CD14-positive monocyte (primary cell): Measurements from ENCODE around the gene RRP8. TPM values are rescaled to one million over a fixed set of nuclear protein-coding genes. Genes with fewer than 3 reads are reported as not detected.

Experiments used
- DNase-seq, 3 donors: peaks; one replicate each; pipeline ENCODE4 v3.0.0-alpha.2; 2011 to 2022
- H2AFZ ChIP-seq: 2 replicates; pipeline ENCODE4 v1.6.0; 2012; ENCODE audit warnings: mild to moderate bottlenecking, low read depth, low read length, inconsistent platforms; ENCODE audit not compliant: insufficient read depth, poor library complexity, severe bottlenecking
- H3K27ac ChIP-seq, 2 donors: 1 replicate in 1 of 2; 2 replicates in 1 of 2; pipeline ENCODE4 v1.5.1; 2012 to 2013; ENCODE audit warnings: low read length in 2 of 2, control low read depth in 1 of 2, inconsistent platforms in 1 of 2, low read depth in 1 of 2, mild to moderate bottlenecking in 1 of 2
- H3K27me3 ChIP-seq, 2 donors: one replicate each; pipeline versions ENCODE4 v1.6.0 to v1.6.1; 2011 to 2013; ENCODE audit warnings: low read length in 2 of 2; ENCODE audit not compliant: control insufficient read depth in 2 of 2, insufficient read depth in 2 of 2
- H3K36me3 ChIP-seq, 2 donors: replicated peaks in 1 of 2; 1 replicate in 1 of 2; 2 replicates in 1 of 2; pipeline versions ENCODE4 v1.5.1 to v1.6.1; 2012 to 2013; ENCODE audit warnings: low read length in 2 of 2, control low read depth in 1 of 2, inconsistent platforms in 1 of 2, mild to moderate bottlenecking in 1 of 2; ENCODE audit not compliant: insufficient read depth in 2 of 2, control insufficient read depth in 1 of 2
- H3K4me1 ChIP-seq, 2 donors: 1 replicate in 1 of 2; 2 replicates in 1 of 2; pipeline versions ENCODE4 v1.5.1 to v1.6.1; 2012 to 2013; ENCODE audit warnings: low read length in 2 of 2, control low read depth in 1 of 2, inconsistent platforms in 1 of 2, mild to moderate bottlenecking in 1 of 2, moderate library complexity in 1 of 2; ENCODE audit not compliant: insufficient read depth in 2 of 2, control insufficient read depth in 1 of 2
- H3K4me2 ChIP-seq: replicated peaks from 2 replicates; pipeline ENCODE3; 2012; ENCODE audit warnings: low read length, moderate library complexity, mild to moderate bottlenecking; ENCODE audit not compliant: poor library complexity, severe bottlenecking; ENCODE audit errors: extremely low read depth
- H3K4me3 ChIP-seq, 3 experiments: fragments of 200-600 bp in 1 of 3; sonication (generic) in 1 of 3; replicated peaks in 1 of 3; 1 replicate in 2 of 3; 2 replicates in 1 of 3; pipeline ENCODE4 v1.5.1; 2011 to 2013; ENCODE audit warnings: low read length in 3 of 3, mild to moderate bottlenecking in 3 of 3, control low read depth in 2 of 3, low read depth in 2 of 3, inconsistent platforms in 1 of 3, moderate library complexity in 1 of 3
- H3K79me2 ChIP-seq: 2 replicates; pipeline ENCODE4 v1.6.0; 2012; ENCODE audit warnings: mild to moderate bottlenecking, control low read depth, inconsistent platforms, low read length, moderate library complexity; ENCODE audit not compliant: insufficient read depth
- H3K9ac ChIP-seq: 2 replicates; pipeline ENCODE4 v1.6.0; 2017; ENCODE audit warnings: low read length, mild to moderate bottlenecking; ENCODE audit not compliant: insufficient read depth, poor library complexity, severe bottlenecking
- H3K9me3 ChIP-seq, 2 donors: replicated peaks in 1 of 2; 1 replicate in 1 of 2; 2 replicates in 1 of 2; pipeline versions ENCODE4 v1.5.1 to v1.6.1; 2012 to 2013; ENCODE audit warnings: low read length in 2 of 2, control low read depth in 1 of 2; ENCODE audit not compliant: control insufficient read depth in 1 of 2, insufficient read depth in 1 of 2
- H4K20me1 ChIP-seq: 2 replicates; pipeline ENCODE4 v1.6.0; 2012; ENCODE audit warnings: mild to moderate bottlenecking, low read length, control low read depth, moderate library complexity; ENCODE audit not compliant: insufficient read depth
- H3K27ac Mint-ChIP-seq, 7 donors: one replicate each; pipeline ENCODE4 v1.8.0; 2020; ENCODE audit warnings: mild to moderate bottlenecking in 7 of 7, mixed read lengths in 7 of 7, moderate library complexity in 6 of 7, inconsistent platforms in 2 of 7
- H3K27me3 Mint-ChIP-seq, 3 donors: one replicate each; pipeline ENCODE4 v1.8.0; 2021 to 2022; ENCODE audit warnings: low read depth in 3 of 3, mild to moderate bottlenecking in 3 of 3, mixed read lengths in 3 of 3, moderate library complexity in 3 of 3, inconsistent platforms in 1 of 3
- H3K36me3 Mint-ChIP-seq, 2 donors: one replicate each; pipeline ENCODE4 v1.8.0; 2020; ENCODE audit warnings: mixed read lengths in 2 of 2, inconsistent platforms in 1 of 2, mild to moderate bottlenecking in 1 of 2
- H3K4me1 Mint-ChIP-seq: one replicate; pipeline ENCODE4 v1.8.0; 2020; ENCODE audit warnings: mild to moderate bottlenecking, mixed read lengths
- H3K4me3 Mint-ChIP-seq, 2 donors: one replicate each; pipeline ENCODE4 v1.8.0; 2020; ENCODE audit warnings: mild to moderate bottlenecking in 2 of 2, mixed read lengths in 2 of 2, moderate library complexity in 1 of 2
- H3K9me3 Mint-ChIP-seq, 7 donors: one replicate each; pipeline ENCODE4 v1.8.0; 2020 to 2022; ENCODE audit warnings: mixed read lengths in 7 of 7, mild to moderate bottlenecking in 6 of 7, moderate library complexity in 6 of 7, inconsistent platforms in 2 of 7
- WGBS: methylation state at CpG from one replicate; pipeline ENCODE4 v1.1.5; 2013; ENCODE audit warnings: missing lambda C conversion rate; ENCODE audit not compliant: insufficient coverage; 5-methylcytosine and 5-hydroxymethylcytosine counted together
- intact Hi-C, 2 donors: fragments of 100-400 bp; cut with micrococcal nuclease; formaldehyde crosslinking; loops; one replicate each; pipeline versions ENCODE4 v1.15.0 to v1.15.1; 2023
- polyA plus RNA-seq, 3 donors: library from polyadenylated mRNA; depleted of rRNA in 1 of 3; unstranded in 2 of 3; stranded (reverse) in 1 of 3; fragments of 300-500 nt in 2 of 3; fragments of >200 nt in 1 of 3; fragmentation: Illumina TruSeq in 2 of 3; gene quantifications; 1 replicate in 2 of 3; 2 replicates in 1 of 3; pipeline ENCODE4 v1.2.3, GENCODE V29; 2012 to 2021
- TF ChIP-seq, protein P1 (sequence below): fragments of 200-600 bp; IDR thresholded peaks from one replicate; pipeline ENCODE4 v1.8.0; 2022; ENCODE audit warnings: antibody characterized with exemption, mild to moderate bottlenecking

RRP8 gene
- polyA plus RNA-seq, 3 donors = 7.2 to 14.1 (median 11.9) TPM

DNA sequence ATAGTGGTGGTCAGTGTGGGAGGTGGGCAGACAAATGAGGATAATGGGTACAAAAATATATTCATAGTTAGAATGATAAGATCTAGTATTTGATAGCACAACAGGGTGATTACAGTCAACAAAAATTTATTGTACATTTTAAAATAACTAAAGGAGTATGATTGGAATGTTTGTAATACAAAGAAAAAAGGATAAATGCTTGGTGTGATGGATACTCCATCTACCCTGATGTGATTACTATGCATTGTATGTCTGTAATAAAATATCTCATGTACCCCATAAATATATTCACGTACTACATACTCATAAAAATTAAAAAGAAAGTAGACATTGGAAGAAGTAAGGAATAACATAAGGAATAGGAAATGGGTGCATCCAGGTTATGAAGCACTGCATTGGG, 15.4 kb downstream of the RRP8 start:
- Histone ChIP-seq H3K79me2 (no peaks in the 10 kb centered on the region), H4K20me1 (no peaks in the 10 kb centered on the region), H3K4me2 (no peak overlapping the region), H3K4me3 (no peak overlapping the region), H3K4me1 (no peaks in the 10 kb centered on the region), H3K27ac (no peak overlapping the region), H3K27me3 (no peaks in the 10 kb centered on the region), H3K36me3 (peaks cover 17 to 39% of the 10 kb centered on the region in 2 donors), H3K9me3 (peaks cover 6 to 12% of the 10 kb centered on the region in 2 donors), H2AFZ (no peak overlapping the region), H3K9ac (no peak overlapping the region)
- Mint-ChIP-seq H3K9me3 (peaks cover 12 to 23% (median 20%) of the 10 kb centered on the region in 7 donors), H3K36me3 (peaks cover 44 to 70% of the 10 kb centered on the region in 2 donors), H3K27me3 (no peaks in the 10 kb centered on the region), H3K4me1 (no peaks in the 10 kb centered on the region), H3K4me3 (no peak overlapping the region), H3K27ac (no peak overlapping the region)
- WGBS = no CpG with 5 or more reads among the region's 1 CpG
- intact Hi-C loops = no loop called here
- TF ChIP-seq, protein P1, sequence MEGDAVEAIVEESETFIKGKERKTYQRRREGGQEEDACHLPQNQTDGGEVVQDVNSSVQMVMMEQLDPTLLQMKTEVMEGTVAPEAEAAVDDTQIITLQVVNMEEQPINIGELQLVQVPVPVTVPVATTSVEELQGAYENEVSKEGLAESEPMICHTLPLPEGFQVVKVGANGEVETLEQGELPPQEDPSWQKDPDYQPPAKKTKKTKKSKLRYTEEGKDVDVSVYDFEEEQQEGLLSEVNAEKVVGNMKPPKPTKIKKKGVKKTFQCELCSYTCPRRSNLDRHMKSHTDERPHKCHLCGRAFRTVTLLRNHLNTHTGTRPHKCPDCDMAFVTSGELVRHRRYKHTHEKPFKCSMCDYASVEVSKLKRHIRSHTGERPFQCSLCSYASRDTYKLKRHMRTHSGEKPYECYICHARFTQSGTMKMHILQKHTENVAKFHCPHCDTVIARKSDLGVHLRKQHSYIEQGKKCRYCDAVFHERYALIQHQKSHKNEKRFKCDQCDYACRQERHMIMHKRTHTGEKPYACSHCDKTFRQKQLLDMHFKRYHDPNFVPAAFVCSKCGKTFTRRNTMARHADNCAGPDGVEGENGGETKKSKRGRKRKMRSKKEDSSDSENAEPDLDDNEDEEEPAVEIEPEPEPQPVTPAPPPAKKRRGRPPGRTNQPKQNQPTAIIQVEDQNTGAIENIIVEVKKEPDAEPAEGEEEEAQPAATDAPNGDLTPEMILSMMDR = no peak
- no peak for DNase-seq

DNA sequence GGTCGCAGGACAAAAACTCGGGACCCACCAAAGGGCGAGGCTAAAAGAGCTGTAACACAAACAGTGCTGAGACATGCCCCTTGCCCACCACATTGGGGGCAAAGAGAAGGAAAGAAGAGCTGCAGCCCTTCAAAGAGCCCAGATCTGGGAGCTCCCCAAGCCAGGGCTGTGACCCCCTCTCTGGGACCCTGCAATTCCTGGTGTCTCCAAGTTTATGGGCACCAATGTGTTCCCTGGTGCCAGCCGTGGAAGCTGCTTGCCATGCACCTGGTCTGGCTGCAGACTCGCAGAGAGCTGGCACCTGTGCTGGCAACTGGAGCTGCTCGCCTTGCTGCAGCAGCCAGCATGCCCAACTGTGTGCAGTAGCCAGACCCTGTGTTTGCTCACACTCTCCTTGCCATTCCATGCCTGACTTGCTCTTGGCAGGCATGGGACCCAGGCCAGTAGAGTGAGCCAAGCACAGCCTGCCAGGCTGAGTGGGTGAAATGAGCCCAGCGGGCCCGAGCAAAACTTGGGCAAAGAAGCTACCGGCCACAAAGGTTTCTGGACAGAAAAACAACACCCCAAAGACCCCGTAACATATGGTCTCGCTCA, 16.0 kb downstream of the RRP8 start:
- H3K9me3 Mint-ChIP-seq = peaks cover 15 to 25% (median 23%) of the 10 kb centered on the region in 7 donors
- H3K27me3 Mint-ChIP-seq = no peaks in the 10 kb centered on the region
- peaks cover 6 to 12% of the 10 kb centered on the region in 2 donors for H3K9me3 ChIP-seq
- H3K4me3 ChIP-seq = no peak overlapping the region
- H3K36me3 ChIP-seq = peaks cover 12 to 34% of the 10 kb centered on the region in 2 donors
- WGBS = over 99% methylated on average over 8 of the region's 11 CpGs
- no peaks in the 10 kb centered on the region for H3K4me1 Mint-ChIP-seq
- TF ChIP-seq, protein P1 = no peak
- no peak overlapping the region for H3K9ac ChIP-seq
- H3K27me3 ChIP-seq = no peaks in the 10 kb centered on the region
- H3K4me3 Mint-ChIP-seq = no peak overlapping the region
- no peak overlapping the region for H2AFZ ChIP-seq
- no peaks in the 10 kb centered on the region for H3K4me1 ChIP-seq
- no peak overlapping the region for H3K27ac Mint-ChIP-seq
- no peaks in the 10 kb centered on the region for H3K79me2 ChIP-seq
- no peaks in the 10 kb centered on the region for H4K20me1 ChIP-seq
- H3K27ac ChIP-seq = no peak overlapping the region
- no peak overlapping the region for H3K4me2 ChIP-seq
- no peak for DNase-seq
- intact Hi-C loops = no loop called here
- H3K36me3 Mint-ChIP-seq = peaks cover 44 to 70% of the 10 kb centered on the region in 2 donors
